GM21529 (cell line): ENCODE measurements around the gene GTF2IRD1.
A peak's percentile ranks its signal among the peaks of the same experiment; 100 is the strongest.
"Not testable (repeated sequence)": the region's sequence is repeated elsewhere in the genome, so short reads cannot be mapped to it uniquely, and the experiment has no call there.

Source experiments
- ATAC-seq: cut with Tn5 transposase; IDR thresholded peaks from one replicate; pipeline ENCODE4 v1.9.1; 2021; ENCODE audit not compliant: unreplicated experiment

GTF2IRD1 gene

DNA sequence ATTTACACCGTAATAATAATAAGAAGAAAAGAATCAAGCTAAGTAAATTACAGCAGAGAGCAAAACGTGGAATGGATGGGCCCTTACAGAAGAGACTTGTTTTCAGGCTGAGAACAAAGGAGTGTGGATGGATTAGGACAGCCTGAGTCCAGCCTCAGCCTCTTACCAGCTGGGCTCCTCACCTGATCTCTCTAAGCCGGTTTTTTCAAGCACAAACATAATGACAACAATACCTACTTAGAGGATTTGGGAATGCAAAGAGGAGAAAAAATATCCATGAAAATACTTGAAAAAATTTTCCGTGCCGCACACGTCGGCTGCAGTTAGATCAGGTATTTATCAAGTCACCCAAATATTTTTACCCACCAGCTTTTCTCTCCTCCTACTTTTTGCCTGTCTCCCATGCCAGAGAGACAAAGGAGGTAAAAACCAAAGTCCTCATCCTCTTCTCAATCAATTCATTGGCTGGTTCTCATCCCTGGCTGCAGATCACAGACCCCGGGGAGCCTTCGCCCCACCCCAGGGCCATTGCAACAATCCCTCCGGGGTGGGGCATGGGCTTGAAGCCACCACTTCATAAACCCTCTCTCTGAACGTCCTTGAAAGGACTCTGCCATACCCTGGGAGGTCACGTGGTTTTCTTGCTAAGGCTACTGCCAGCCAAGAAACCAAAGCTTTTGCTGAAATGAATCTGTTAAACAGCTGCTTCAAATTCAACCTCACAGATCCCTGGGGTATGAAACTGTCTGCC lies 174.1 kb downstream of the GTF2IRD1 start:
- no peak for ATAC-seq

DNA sequence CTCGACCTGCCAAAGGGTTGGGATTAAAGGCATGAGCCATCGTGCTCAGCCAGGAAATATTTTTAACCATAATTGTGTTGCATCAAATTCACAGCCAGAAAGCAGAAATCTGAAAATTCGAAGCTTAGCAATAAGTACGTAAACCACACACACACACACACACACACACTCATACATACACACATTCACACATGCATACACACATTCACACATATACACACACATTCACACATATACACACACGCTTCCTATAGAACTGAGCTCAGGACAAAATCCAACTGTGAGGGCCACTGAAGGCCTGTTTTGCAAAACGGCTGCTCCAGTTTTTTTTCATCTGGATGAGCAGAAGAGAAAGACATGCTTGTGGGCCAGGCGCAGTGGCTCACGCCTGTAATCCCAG lies 178.8 kb downstream of the GTF2IRD1 start:
- ATAC-seq: no peak

DNA sequence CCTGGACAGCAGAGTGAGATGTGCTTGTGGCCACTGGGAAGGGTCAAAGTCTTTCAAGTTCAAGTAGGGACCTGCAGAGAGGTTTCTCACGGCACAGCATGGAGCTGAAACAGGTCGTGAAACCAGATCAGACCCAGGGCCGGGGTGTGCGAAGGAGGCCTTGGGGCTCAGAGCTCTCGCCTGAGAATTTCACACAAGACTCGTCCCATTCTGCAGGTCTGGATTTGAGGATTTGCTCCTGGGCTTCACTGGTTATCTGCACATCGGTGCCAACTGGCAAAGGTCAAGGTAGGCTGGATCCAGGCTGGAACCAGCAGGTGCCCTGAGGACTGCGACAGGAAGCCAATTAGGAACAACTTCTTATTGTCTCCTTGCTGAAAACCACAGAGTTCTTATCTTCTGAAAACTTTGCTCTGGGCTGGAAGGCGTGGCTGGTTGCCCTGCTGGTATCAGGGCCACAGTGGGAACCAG lies 179.8 kb downstream of the GTF2IRD1 start:
- no peak for ATAC-seq

DNA sequence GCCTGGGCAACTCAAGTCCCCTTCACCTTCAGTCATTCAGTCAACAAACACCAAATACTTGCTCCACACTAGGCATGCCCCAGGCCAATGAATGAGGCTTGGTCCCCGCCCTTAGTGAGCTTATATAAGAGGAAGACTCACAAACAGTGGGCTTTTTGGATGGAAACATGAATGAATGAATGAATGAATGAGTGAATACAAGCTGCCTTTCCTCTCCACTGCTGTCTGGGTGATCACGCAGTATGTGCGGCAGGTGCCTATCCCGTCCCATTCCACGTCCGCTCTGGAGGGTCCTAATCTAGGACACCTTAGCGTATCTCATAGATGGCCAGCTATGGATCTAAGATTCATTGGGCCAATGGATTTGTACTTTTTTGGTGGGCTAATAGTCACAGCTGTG lies 184.0 kb downstream of the GTF2IRD1 start:
- no peak for ATAC-seq

DNA sequence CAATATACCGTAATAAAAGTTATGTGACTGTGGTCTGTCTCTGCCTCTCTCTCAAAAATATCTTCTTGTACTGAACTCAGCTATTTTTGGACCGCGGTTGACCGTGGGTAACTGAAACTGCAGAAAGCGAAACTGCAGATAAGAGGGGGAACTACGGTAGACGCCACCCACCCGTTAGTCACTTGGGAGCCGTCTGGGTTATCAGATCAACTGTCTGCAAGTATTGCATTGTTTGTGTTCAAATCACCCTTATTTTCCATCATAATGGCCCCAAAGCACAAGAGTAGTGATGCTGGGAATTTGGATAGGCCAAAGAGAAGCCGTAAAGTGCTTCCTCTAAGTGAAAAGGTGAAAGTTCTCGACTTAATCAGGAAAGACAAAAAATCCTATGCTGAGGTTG lies 196.3 kb downstream of the GTF2IRD1 start:
- ATAC-seq: peak; percentile 82

DNA sequence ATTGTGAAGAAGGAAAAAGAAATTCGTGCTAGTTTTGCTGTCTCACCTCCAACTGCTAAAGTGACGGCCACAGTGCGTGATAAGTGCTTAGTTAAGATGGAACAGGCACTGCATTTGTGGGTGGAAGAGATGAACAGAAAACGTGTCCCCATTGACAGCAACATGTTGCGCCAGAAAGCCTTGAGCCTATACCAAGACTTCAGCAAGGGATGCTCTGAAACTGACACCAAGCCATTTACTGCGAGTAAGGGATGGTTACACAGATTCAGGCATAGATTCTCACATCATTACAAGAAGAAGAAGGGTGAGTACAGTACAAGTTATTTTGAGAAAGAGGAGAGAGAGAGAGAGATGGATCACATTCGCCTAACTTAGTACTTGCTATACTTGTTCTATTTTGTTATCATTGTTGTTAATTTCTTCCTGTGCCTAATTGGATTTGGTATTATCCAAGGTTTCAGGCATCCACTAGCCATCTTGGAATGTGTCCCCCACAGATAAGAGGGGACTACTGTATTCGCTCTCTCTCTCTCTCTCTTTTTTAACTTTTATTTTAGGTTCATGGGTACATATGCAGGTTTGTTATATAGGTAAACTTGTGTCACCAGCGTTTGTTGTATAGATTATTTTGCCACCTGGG lies 196.9 kb downstream of the GTF2IRD1 start:
- ATAC-seq: peak; percentile 69

DNA sequence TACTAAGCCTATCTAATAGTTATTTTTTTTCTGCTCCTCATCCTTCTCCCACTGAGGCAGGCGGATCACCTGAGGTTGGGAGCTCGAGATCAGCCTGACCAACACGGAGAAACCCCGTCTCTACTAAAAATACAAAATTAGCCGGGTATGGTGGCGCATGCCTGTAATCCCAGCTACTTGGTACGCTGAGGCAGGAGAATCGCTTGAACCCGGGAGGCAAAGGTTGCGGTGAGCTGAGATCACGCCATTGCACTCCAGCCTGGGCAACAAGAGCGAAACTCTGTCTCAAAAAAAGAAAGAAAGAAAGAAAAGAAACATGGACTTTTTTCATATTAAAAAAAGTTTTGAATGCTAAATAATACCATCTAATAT lies 197.4 kb downstream of the GTF2IRD1 start:
- ATAC-seq: not testable (repeated sequence)
